Stimulated activated naive CD8-positive, alpha-beta T cell treated with anti-CD3 and anti-CD28 coated beads, Interleukin-15, Interleukin-2, amounts not matched to agents 100 U/mL and 50 U/mL, for 24 hours (primary cell): ENCODE data around the gene HECA.
"Not testable (repeated sequence)": the region's sequence is repeated elsewhere in the genome, so short reads cannot be mapped to it uniquely, and the experiment has no call there.

Experiments used
- ATAC-seq: fragments of 150-1000 bp; cut with Tn5 transposase; one replicate; pipeline ENCODE4 v1.10.0; 2021
- DNase-seq: peaks from one replicate; pipeline ENCODE4 v3.0.0; 2021

The HECA gene, protein sequence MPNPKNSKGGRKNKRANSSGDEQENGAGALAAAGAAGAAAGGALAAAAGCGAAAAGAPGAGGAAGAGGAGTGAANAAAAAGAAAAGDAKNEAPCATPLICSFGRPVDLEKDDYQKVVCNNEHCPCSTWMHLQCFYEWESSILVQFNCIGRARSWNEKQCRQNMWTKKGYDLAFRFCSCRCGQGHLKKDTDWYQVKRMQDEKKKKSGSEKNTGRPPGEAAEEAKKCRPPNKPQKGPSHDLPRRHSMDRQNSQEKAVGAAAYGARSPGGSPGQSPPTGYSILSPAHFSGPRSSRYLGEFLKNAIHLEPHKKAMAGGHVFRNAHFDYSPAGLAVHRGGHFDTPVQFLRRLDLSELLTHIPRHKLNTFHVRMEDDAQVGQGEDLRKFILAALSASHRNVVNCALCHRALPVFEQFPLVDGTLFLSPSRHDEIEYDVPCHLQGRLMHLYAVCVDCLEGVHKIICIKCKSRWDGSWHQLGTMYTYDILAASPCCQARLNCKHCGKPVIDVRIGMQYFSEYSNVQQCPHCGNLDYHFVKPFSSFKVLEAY

DNA sequence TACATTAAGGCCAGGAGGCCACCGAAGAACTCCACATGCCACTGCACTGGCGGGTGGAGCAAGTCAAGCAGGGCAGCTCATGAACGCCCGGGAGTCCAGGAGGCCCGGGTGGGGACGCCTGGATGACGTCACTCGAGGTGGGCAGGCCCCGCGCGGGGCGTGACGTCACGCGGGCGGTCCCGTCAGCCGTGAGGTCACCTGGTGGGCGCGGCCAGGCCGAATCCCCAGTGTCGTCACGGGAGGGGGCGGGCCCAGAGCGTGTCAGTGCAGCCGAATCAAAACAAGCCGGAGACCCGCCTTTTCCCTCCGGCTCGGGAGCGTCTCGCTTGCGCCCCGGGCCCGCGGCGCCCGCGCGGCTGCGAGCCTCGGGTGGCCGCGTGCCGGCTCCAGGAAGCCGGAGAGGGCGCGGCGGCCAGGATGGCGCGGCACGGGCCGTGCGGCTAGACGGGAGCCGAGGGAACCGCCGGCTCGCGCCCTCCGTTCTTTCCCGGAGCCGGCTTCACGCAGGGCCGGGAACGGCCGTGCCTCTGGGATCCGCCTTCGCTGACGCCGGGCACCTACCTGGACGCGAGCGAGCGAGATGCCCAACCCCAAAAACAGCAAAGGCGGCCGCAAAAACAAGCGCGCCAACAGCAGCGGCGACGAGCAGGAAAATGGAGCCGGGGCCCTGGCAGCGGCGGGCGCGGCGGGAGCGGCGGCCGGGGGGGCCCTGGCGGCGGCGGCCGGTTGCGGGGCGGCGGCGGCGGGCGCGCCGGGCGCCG, at the start of gene HECA:
Gene HECA (plus strand): TSS at position 264 of the 761 bp plus-strand sequence. CDS start 317 bp downstream, at position 581.
- ATAC-seq, result peak; percentile 88

DNA sequence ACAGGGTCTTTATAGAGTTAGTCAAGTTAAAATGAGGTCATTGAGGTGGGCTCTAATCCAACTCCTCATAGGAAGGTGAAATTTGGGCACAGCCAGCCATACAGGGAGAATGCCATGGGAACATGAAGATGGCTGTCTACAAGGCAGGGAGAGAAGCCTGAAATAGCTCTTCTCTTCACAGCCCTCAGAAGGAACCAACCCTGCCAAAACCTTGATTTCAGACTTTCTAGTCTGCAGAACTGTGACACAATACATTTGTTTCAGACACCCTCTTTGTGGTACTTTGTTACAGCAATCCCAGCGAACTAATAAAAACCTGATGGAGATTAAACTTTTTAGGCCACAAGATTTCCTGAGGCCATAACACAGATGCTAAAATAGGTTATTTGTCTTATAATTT, 43.1 kb upstream of the HECA start:
- ATAC-seq, result no peak
- no peak for DNase-seq

More for the DNA sequence above, at the start of gene HECA:
- peak; percentile 100 for DNase-seq

DNA sequence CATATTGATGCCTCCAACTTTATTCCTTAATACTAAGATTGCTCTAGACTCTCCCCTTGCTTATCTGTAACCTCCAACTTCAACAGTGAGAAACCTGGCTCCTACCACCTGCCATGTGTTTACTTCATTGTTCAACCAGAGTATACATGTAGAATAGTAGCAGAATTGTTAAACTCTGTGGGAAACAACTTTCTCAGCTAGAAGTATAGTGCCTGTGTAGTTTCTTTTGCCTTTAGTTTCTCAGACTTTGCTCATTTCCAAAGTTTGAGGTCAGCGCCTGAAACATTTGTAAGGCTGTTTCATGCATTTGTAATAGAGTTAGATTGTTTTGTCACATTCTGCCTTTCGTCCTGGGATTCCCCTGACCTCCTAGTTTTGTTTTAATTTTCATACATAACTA, 34.9 kb upstream of the HECA start:
- DNase-seq (no peak), ATAC-seq (peak; percentile 65)

DNA sequence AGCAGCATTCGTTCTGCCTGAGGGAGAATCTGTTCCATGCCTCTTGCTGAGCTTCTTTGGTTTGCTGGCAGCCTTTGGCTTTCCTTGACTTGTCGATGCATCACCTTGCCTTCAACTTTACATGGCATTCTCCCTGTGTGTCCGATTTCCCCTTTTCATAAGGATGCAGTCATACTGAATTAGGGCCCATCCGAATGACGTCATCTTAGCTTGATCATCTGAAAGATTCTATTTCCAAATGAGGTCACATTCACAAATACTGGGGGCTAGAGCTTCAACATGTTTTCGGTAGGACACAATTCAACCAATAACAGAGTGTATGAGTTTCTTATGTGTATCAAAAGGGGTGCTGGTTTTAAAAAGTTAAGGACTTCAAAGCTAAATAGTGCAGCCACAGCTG, 27.8 kb upstream of the HECA start:
- ATAC-seq (no peak), DNase-seq (no peak)

DNA sequence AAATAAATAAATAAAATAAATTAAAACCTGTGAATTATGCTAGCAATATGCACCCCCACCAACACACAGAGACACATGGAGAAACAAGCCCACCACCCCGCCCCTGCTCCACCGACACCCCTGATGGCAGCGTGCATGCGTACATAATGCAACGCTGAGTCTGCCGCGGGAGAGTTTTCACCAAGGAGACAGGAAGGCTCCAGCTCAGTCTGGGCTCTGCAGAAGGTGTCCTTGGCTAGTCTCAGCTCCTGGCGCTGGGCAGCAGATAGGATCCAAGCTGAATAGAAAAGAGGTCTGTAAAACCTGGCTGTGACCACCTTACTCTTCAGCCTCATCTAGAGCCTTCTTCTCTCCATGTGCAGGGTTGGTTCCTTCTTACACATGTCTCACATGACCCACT, 26.5 kb upstream of the HECA start:
- no peak for ATAC-seq

DNA sequence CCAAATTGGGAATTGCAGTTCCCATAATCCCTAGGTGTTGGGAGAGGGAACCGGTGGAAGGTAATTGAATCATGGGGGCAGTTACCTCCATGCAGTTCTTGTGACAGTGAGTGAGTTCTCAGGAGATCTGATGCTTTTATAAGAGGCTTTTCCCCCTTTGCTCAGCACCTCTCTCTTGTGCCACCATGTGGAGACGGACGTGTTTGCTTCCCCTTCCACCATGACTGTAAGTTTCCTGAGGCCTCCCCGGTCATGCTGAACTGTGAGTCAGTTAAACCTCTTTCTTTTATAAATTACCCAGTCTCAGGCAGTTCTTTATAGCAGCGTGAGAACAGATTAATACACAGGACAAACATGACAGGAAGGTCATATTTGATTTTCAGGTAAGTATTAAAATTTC, 25.3 kb upstream of the HECA start:
- ATAC-seq (peak; percentile 28), DNase-seq (peak; percentile 48)

More for the DNA sequence above, 26.5 kb upstream of the HECA start:
- DNase-seq, result no peak

DNA sequence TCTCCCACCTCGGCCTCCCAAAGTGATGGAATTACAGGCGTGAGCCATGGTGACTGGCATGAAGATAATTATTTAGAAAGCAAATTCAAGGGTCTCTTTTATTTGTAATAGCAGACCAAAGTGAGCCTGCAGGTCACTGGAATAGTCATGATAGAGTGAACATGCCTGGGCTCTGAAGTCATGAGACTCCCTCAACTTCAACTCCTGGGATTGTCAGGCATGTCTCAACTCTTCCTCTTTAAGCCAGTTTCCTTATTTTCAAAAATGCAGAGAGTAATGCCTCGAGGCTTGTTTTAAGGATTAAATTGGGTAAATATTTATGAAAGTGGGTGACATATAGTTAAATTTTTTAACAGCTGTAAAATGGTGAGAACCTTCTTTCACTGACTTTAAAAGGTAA, 22.7 kb upstream of the HECA start:
- ATAC-seq (no peak), DNase-seq (no peak)

DNA sequence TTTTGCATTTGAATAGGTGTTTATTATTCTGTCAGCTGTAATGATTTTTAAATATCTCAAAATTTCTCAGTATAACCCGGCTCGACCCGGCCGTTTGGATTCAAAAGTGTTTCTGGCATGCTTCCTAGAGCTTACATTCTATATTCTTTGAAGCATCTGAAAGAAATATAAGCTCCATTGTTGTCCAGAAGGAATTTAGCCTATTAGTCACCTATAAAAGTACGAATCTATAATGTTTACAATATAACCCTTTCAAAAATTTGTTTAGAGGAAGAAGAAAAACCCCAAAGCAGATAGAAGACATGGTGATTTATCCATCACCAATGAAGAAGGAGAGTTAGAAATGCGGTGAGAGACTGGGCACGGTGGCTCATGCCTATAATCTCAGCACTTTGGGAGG, 22.3 kb upstream of the HECA start:
- DNase-seq, result no peak
- ATAC-seq, result no peak

DNA sequence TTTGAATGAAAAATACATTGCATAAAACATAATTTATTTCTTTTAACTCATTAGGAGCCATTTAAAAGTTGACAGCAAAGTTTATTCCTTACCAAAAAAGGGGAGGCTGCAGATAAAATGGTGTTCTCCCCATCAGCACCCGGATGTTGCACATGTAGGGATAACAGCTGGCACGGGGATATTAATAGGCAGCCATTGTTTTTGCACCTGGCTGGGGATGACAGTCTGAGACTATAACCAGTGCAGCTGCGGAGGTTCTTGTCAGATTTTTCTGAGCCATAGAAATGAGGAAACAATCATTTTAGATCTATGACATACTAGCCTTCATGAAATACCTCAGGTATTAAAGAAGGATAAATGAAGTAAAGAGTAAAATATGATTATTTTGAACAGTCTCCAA, 20.1 kb upstream of the HECA start:
- ATAC-seq (no peak), DNase-seq (no peak)

DNA sequence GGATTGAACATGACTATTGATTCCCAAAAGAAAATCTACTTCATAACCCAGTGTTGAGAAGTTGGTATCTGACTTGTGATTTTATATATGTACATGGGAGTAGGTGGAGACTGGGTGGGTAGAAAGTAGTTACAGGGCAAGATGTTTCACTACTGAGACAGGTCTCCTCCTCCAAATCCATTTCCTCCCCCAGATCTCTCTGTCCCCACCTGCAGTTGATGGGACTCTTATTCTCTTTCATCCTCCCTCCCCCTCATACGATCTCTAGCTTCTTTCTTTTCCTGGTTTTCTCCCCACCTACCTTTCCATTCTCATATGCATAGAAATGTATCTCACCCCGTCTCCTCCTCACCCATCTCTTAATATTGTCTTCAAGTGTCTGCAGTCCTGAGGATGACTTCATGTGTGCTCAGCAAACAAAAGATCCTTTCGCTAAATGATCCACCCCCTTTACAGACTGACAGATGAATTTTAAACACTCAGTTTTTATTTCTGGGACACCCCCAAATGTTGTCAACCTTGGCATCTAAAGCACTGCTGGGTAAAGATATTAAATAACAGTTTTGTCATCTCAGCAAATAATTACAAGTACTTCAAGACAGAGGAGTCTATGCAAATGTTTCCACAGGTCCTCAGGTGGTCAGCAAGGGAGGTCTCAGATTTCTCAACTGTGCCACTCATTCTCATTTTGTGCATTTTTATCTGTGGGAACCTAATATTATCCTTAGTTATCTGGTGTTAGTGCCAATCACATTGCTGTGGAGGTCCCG, 18.7 kb upstream of the HECA start:
- DNase-seq, result no peak
- peak; percentile 62 for ATAC-seq

DNA sequence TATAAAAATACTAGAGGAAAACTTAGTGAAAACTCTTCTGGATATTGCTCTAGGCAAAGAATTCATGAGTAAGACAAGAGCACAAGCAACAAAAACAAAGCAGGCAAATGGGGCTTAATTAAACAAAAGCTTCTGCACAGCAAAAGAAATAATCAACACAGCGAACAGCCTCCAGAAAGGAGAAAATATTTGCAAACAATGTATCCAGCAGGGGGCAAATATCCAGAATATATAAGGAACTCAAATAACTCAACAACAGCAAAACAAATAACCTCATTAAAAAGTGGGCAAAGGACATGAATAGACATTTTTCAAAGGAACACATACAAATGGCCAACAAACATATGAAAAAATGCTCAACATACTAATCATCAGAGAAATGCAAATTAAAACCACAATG, 17.1 kb upstream of the HECA start:
- ATAC-seq (no peak), DNase-seq (no peak)

DNA sequence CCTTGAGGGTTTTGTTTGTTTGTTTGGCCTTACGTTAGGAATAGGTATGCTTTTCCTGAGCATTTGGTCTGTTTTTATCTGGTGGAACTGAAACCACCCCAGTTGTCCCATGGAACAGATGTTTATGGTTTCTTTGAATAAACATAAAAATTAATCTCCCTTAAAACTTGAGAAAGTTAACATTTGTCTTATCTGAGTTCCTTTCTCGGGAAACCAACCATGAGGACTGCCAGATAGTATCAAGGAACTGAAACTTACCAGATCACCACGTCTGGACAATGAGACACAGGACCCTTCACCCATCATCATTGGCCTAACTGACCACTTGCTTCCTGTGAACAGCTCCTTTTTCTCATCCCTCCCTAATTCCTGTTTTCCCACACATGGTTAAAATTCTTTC, 15.3 kb upstream of the HECA start:
- no peak for ATAC-seq
- DNase-seq, result no peak

DNA sequence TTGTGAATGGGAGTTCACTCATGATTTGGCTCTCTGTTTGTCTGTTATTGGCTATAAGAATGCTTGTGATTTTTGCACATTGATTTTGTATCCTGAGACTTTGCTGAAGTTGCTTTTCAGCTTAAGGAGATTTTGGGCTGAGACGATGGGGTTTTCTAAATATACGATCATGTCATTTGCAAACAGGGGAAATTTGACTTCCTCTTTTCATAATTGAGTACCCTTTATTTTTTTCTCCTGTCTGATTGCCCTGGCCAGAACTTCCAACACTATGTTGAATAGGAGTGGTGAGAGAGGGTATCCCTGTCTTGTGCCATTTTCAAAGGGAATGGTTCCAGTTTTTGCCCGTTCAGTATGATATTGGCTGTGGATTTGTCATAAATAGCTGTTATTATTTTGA, 12.1 kb upstream of the HECA start:
- not testable (repeated sequence) for ATAC-seq, DNase-seq

DNA sequence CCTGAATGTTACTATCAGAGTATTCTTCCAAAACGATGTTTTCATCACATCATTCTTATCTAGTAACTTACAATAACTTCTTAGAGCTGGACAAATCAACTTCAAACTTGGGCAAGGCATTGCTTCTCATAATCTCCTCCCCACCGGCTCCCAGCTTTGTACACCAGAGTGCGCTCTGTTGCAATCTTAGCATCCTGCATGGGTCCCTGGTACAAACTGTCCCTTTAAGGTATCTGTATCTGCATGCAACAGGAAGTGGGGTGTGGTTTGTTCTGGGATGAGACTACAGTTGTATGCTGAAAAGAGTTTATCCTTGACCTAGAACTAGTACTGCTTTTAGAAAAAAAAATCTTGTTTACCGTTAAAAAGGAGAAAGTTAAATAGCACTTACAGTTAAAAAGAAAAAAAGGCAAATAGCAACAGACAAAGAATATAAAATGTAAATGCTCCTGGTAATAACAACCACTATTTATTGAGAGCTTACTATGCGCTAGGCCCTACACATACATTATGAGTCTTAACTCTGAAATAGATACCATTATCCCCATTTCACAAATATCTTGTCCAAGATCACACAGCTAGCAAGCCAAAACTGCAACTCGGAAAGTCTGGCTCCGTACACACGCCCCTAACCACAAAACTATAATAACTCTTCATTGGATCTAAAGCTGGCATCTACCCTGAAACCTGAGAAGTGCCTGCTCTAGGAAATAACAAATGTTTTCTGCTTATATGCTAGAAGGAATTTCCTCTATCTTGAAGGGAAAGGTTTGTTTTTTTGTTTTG, 9.8 kb upstream of the HECA start:
- DNase-seq (peak; percentile 74), ATAC-seq (peak; percentile 98)

DNA sequence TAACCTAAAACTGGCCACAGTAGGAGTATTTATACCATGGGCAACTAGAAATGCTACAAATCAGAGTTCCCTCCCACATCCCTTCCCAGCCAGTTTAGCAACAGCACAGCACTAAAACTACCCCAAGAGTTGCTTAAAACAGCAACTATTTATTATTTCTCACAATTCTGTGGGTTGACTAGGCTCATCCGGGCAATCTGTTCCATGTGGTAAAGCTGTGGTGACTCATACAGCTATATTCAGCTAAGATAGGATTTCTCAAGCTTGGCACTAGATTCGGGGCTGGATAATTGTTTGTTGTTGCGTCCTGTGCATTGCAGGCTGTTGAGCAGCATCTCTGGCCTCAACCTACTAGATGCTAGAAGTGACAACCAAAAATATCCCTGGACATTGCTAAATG, 8.6 kb upstream of the HECA start:
- peak; percentile 64 for ATAC-seq
- no peak for DNase-seq

DNA sequence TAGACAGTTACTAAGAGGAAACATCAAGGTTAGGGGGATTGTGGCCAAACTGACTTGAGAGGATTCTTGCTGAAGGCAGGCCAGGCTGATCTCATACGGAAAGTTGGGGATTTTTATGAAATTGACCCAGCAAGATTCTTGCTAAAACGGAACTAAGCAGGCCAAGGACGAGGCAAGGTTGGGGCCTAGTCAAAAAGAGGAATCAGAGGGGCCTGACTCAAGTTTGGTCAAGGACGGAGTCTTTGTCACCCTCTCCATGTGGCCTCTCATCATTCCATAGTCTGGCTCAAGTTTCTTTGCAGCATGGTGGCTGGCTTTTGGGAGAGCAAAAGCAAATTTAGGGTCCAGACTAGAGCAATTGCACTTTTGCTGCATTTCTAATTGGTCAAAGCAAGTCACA, 7.9 kb upstream of the HECA start:
- DNase-seq (no peak), ATAC-seq (no peak)

DNA sequence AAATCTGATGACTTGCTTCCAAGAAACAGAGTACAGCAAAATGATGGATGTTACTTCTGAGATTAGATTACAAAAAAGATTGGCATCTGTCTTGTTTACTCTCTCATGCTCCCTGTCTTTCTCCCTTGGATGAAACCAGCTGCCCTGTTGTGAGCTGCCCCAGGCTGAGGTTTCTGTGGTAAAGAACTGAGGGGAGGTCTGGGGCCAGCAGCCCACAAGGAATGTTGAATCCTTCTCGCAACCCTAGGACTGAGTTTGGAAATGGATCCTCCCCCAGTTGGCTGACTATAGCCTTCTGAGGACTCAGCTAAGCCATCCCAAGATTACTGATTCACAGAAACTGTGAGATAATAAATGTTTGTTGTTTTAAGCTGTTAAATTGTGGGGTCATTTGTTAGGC, 5.6 kb upstream of the HECA start:
- DNase-seq (no peak), ATAC-seq (no peak)

DNA sequence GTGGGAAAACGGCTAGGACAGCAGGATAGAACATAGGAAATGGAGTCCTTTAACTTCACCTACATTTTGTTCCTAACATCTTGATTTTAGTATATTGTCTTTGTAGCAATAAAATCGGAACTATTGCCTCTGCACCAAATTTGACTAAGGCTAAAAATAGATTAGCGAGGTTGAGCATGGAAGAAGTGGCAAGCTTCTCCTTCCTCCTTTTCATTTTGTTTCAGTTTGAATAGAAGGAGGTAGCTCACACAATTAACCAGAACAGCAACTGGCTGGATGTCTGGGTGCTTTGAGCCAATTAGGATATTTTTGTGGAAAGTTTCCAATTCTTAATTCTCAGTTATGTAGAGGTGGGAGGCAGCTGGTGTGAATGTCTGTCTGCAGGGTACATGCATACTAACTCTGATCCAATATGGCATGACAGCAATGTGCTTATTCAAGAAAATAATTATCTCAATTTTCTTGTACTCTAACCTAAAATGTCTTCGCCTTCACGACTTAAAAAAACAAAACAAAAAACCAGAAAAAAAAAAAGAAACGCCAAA, 3.1 kb upstream of the HECA start:
- ATAC-seq (no peak), DNase-seq (no peak)

DNA sequence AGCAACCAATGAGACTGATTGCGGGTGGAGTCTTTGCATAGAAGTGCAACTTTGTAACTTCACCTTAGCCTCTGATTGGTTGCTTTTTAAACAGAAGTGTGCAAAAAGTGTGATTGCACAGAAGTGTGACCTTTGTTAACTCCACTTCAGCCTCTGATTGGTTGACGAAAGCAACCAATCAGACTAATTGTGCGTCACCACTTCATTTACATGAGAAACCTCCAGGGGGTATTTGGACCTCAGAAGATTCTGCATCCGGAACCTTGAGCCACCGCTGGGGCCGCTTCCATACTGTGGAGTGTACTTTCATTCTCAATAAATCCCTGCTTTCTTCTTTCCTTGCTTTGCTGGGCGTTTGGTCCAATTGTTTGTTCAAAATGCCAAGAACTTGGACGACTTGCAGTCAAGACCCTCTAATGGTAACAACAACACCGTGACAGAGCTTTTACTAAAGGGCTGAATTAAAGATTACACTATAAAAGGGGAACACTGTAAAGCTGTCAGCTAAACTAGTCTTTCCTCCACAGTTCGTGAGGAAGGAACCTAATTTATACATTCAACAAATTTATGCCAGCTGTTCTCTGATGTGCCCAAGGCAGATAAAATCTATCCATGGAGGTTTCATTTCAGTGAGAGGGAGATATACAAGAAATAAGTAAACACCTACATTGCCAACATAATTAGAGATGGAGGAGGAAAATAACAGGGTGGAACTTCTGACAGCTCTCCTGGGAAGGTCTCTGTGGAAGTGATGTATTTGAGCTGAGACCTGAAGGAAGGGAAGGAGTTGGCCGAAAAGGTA, 1.4 kb upstream of the HECA start:
- ATAC-seq (no peak), DNase-seq (no peak)

DNA sequence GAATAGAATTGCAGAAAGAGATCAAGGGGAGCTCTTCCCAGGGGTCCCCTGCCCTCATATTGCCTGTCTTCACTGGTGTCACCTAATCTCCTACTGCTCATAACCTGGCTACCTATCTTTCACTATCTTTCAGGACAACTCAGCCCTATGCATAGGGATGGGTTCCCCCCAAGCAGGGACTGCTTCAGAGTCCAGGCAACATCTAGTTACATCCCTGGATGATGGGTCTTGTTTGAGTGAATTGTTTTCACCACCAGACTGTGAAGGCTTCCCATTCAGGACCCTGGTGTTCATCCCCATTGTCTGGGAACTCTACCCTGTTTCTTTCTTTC, 850 bp upstream of the HECA start:
- no peak for ATAC-seq
- DNase-seq, result no peak
